AG10803 (cell line): ENCODE data around the gene SLC4A8.
A peak's percentile ranks its signal among the peaks of the same experiment; 100 is the strongest.

Experiments used
- DNase-seq: peaks from one replicate; pipeline ENCODE4 v3.0.0; 2010; ENCODE audit warnings: low read depth
- H3K4me3 ChIP-seq: 2 replicates; pipeline ENCODE4 v1.5.1; 2011; ENCODE audit warnings: mild to moderate bottlenecking, low read length, control low read depth
- TF ChIP-seq, protein P1 (sequence below): conservative IDR thresholded peaks from 2 replicates; pipeline ENCODE4 v1.5.1; 2011; ENCODE audit warnings: mild to moderate bottlenecking, low read length, control low read depth, inconsistent platforms

Gene SLC4A8

DNA sequence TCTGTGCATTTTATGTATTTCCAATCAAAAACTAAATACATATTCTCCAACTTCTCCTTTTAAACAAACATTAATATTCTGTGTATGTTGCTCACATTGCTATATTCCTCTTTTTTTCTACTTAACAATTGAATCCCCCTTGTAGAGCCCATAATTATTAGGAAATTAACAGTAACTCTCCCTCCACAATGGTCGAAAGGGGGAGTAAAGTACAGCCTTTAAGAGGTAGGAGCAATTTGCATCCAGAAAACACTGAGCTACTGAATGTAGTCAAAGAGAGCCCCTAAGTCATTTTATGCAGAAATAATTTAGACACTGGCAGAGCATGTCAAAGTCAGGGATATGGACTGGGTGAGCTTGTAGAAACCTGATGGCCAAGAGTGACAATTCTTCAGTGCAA, 109.2 kb downstream of the SLC4A8 start:
- H3K4me3 ChIP-seq = no peak overlapping the region
- peak; percentile 32 for DNase-seq
- TF ChIP-seq, protein P1, sequence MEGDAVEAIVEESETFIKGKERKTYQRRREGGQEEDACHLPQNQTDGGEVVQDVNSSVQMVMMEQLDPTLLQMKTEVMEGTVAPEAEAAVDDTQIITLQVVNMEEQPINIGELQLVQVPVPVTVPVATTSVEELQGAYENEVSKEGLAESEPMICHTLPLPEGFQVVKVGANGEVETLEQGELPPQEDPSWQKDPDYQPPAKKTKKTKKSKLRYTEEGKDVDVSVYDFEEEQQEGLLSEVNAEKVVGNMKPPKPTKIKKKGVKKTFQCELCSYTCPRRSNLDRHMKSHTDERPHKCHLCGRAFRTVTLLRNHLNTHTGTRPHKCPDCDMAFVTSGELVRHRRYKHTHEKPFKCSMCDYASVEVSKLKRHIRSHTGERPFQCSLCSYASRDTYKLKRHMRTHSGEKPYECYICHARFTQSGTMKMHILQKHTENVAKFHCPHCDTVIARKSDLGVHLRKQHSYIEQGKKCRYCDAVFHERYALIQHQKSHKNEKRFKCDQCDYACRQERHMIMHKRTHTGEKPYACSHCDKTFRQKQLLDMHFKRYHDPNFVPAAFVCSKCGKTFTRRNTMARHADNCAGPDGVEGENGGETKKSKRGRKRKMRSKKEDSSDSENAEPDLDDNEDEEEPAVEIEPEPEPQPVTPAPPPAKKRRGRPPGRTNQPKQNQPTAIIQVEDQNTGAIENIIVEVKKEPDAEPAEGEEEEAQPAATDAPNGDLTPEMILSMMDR = peak; percentile 43

GRCh38 chr12:51534216-51535074, 109.8 kb downstream of the SLC4A8 start:
- no peak for DNase-seq
- TF ChIP-seq, protein P1 = no peak
- H3K4me3 ChIP-seq = no peak overlapping the region

DNA sequence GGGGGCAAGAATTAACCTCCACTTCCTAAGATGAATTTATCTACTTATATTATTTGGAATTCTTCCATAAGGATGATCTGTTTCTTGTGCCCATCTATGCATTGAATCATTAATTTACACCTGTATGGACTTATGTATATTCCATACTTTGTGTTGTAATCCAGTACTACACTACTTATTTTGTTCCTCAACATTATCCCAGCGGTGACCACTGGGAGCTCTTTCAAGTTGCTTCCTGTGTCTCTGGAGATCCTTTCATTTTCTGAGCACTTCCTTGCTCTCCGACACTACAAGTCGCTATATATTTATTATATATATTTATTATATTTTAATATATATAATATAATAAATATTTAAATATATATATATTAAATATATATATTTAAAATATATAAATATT, 111.5 kb downstream of the SLC4A8 start:
- TF ChIP-seq, protein P1 = peak; percentile 32
- DNase-seq = no peak

DNA sequence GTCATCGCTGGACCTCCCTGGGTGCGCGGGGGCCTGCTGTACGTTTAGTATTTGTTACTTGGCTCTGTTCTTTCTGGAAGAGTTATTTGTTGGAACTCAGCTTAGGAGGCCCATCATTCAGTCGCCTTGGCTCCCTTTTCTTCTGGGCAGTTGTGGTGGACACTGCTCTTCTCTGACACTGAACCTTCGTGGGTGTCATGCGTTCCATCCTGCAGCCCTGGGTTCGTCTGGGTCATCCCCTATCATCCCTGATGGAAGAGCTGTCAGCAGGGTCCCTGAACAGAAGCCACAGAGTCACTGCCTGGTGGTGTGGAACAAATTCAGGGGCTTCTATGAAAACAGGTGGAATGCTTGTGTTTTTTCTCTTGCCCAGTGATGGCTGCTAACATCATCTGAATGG, 113.5 kb downstream of the SLC4A8 start:
- no peak overlapping the region for H3K4me3 ChIP-seq
- TF ChIP-seq, protein P1 = no peak
- DNase-seq = no peak

More for the DNA sequence above, 111.5 kb downstream of the SLC4A8 start:
- H3K4me3 ChIP-seq = no peak overlapping the region

- TF ChIP-seq, protein P1 = no peak
- no peak overlapping the region for H3K4me3 ChIP-seq
- DNase-seq = no peak
These were observed 114.0 kb downstream of the SLC4A8 start for GRCh38 chr12:51538599-51538998.

GRCh38 chr12:51540996-51541395, 116.4 kb downstream of the SLC4A8 start:
- no peak for DNase-seq
- no peak overlapping the region for H3K4me3 ChIP-seq
- TF ChIP-seq, protein P1 = no peak

GRCh38 chr12:51546097-51546496, 121.5 kb downstream of the SLC4A8 start:
- TF ChIP-seq, protein P1 = no peak
- H3K4me3 ChIP-seq = no peak overlapping the region
- DNase-seq = no peak
